K562 (cell line): ENCODE results near the gene MID1IP1. TPM values are rescaled to one million over a fixed set of nuclear protein-coding genes. Genes with fewer than 3 reads are reported as not detected.

Experiments used
- CSDE1 ChIP-seq, 2 experiments: fragments of 450-650 bp; IDR thresholded peaks; 2 replicates each; pipeline ENCODE4 v1.6.1; 2016; ENCODE audit warnings: mild to moderate bottlenecking in 1 of 2
- EHMT2 ChIP-seq: fragments of 450-650 bp; IDR thresholded peaks from 2 replicates; pipeline ENCODE4 v1.6.1; 2018; ENCODE audit warnings: antibody characterized with exemption
- EP300 ChIP-seq: IDR thresholded peaks from 2 replicates; pipeline ENCODE4 v1.6.1; 2012; ENCODE audit warnings: low read length, improper control_type of control experiment
- HLTF ChIP-seq: fragments of 450-650 bp; IDR thresholded peaks from 2 replicates; pipeline ENCODE4 v1.6.1; 2016
- HOXB6 ChIP-seq: fragments of 250-450 bp; sonication (Bioruptor Pico); IDR thresholded peaks from 2 replicates; pipeline ENCODE4 v1.5.1; 2022; ENCODE audit warnings: mild to moderate bottlenecking, borderline replicate concordance
- PTRF ChIP-seq: fragments of 450-650 bp; IDR thresholded peaks from 2 replicates; pipeline ENCODE4 v1.6.1; 2016; ENCODE audit warnings: mild to moderate bottlenecking, missing genetic modification characterization, missing compliant biosample characterization
- SIRT6 ChIP-seq: IDR thresholded peaks from one replicate; pipeline ENCODE4 v1.6.1; 2012; ENCODE audit warnings: low read depth, mild to moderate bottlenecking, control low read depth, inconsistent platforms, low read length, moderate library complexity
- ZNF41 ChIP-seq: fragments of 250-450 bp; sonication (Bioruptor Pico); conservative IDR thresholded peaks from 2 replicates; pipeline ENCODE4 v1.4.0; 2020; ENCODE audit warnings: mild to moderate bottlenecking
- polyA plus RNA-seq, 8 experiments: library from polyadenylated mRNA; depleted of rRNA in 4 of 8; stranded (reverse) in 5 of 8; unstranded in 3 of 8; fragments of >200 nt; fragmentation: Nextera tagmentation in 2 of 8; fragmentation: Illumina TruSeq in 1 of 8; extraction: Ambion mirVana in 2 of 8; extraction: Trizol in 1 of 8; gene quantifications; 2 replicates each; pipeline versions ENCODE4 v1.2.1 to v1.2.3, GENCODE V29; 2011 to 2014; ENCODE audit warnings: inconsistent platforms in 1 of 8, missing spikeins in 1 of 8
- total RNA-seq, 7 experiments: library from RNA; depleted of rRNA in 6 of 7; stranded (reverse); fragments of >200 nt in 6 of 7; fragmentation: Illumina TruSeq in 2 of 7; extraction: Trizol in 2 of 7; gene quantifications; 2 replicates each; pipeline versions ENCODE4 v1.2.1 to v1.2.3, GENCODE V29; 2011 to 2021; ENCODE audit warnings: low replicate concordance in 1 of 7
- TF ChIP-seq, protein P1 (sequence below): IDR thresholded peaks from 2 replicates; pipeline ENCODE4 v1.6.1; 2014; ENCODE audit warnings: antibody characterized with exemption
- TF ChIP-seq, protein P2 (sequence below): fragments of 250-450 bp; sonication (Bioruptor Pico); IDR thresholded peaks from 2 replicates; pipeline ENCODE4 v1.4.0; 2020; ENCODE audit warnings: mild to moderate bottlenecking, moderate library complexity
- TF ChIP-seq, protein P3 (sequence below): fragments of 450-650 bp; conservative IDR thresholded peaks from 2 replicates; pipeline ENCODE4 v1.6.1; 2016; ENCODE audit warnings: missing genetic modification characterization, low read depth, mild to moderate bottlenecking, missing compliant biosample characterization, moderate library complexity
- TF ChIP-seq, protein P4 (sequence below): fragments of 450-650 bp; formaldehyde crosslinking; conservative IDR thresholded peaks from 2 replicates; pipeline ENCODE4 v1.4.0; 2022; ENCODE audit warnings: mild to moderate bottlenecking, missing genetic modification characterization
- TF ChIP-seq, protein P5 (sequence below), 2 experiments: fragments of 450-650 bp; formaldehyde crosslinking in 1 of 2; IDR thresholded peaks; 2 replicates each; pipeline versions ENCODE4 v1.4.0 to v1.6.1; 2014 to 2020; ENCODE audit warnings: mild to moderate bottlenecking in 2 of 2, borderline replicate concordance in 1 of 2, low read depth in 1 of 2

The MID1IP1 gene
- total and polyA plus RNA-seq, 9 of the 15 experiments (the other 6 are each of a cell fraction or from before 2014, with no cell fraction given) = 0.51 to 102 (median 27.5) TPM

DNA sequence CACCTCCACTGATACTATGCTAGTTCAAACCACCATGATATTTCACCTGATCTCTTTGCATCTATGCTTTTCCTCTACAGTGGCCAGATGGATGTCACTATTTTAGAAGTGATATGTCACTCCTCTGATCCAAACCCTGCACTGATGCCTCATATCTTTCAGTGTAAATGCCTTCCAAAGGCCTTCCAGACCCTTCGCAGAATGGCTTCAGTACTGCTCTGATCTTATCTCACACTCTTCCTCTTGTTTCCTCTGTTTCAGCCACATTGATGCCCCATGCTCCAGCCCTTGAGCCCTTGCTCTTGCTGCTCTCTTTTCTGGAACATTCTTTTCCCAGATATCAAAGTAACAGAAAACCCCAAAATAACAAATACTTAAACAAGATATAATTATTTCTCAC, 17.9 kb downstream of the MID1IP1 start (continued):
- TF ChIP-seq HOXB6 (CRISPR knock-in tag) (no peak), HLTF (no peak), EP300 (no peak), SIRT6 (no peak), EHMT2 (no peak), CSDE1 (IDR thresholded peaks at IDR 0.05) (no peak), PTRF (0 out of 2 replicates have a peak, but pooled peaks have one; percentile 29), ZNF41 (peak; percentile 82; the same call in 1 of the 2 replicates)
- TF ChIP-seq, protein P1, sequence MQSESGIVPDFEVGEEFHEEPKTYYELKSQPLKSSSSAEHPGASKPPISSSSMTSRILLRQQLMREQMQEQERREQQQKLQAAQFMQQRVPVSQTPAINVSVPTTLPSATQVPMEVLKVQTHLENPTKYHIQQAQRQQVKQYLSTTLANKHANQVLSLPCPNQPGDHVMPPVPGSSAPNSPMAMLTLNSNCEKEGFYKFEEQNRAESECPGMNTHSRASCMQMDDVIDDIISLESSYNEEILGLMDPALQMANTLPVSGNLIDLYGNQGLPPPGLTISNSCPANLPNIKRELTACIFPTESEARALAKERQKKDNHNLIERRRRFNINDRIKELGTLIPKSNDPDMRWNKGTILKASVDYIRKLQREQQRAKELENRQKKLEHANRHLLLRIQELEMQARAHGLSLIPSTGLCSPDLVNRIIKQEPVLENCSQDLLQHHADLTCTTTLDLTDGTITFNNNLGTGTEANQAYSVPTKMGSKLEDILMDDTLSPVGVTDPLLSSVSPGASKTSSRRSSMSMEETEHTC = no peak
- TF ChIP-seq, protein P2, sequence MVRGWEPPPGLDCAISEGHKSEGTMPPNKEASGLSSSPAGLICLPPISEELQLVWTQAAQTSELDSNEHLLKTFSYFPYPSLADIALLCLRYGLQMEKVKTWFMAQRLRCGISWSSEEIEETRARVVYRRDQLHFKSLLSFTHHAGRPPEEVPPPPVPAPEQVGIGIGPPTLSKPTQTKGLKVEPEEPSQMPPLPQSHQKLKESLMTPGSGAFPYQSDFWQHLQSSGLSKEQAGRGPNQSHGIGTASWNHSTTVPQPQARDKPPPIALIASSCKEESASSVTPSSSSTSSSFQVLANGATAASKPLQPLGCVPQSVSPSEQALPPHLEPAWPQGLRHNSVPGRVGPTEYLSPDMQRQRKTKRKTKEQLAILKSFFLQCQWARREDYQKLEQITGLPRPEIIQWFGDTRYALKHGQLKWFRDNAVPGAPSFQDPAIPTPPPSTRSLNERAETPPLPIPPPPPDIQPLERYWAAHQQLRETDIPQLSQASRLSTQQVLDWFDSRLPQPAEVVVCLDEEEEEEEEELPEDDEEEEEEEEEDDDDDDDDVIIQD (CRISPR knock-in tag) = no peak
- TF ChIP-seq, protein P3, sequence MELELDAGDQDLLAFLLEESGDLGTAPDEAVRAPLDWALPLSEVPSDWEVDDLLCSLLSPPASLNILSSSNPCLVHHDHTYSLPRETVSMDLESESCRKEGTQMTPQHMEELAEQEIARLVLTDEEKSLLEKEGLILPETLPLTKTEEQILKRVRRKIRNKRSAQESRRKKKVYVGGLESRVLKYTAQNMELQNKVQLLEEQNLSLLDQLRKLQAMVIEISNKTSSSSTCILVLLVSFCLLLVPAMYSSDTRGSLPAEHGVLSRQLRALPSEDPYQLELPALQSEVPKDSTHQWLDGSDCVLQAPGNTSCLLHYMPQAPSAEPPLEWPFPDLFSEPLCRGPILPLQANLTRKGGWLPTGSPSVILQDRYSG (tag) = 0 out of 2 replicates have a peak, but pooled peaks have one; percentile 39
- TF ChIP-seq, protein P4, sequence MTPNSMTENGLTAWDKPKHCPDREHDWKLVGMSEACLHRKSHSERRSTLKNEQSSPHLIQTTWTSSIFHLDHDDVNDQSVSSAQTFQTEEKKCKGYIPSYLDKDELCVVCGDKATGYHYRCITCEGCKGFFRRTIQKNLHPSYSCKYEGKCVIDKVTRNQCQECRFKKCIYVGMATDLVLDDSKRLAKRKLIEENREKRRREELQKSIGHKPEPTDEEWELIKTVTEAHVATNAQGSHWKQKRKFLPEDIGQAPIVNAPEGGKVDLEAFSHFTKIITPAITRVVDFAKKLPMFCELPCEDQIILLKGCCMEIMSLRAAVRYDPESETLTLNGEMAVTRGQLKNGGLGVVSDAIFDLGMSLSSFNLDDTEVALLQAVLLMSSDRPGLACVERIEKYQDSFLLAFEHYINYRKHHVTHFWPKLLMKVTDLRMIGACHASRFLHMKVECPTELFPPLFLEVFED (CRISPR knock-in tag) = no peak
- TF ChIP-seq, protein P5, sequence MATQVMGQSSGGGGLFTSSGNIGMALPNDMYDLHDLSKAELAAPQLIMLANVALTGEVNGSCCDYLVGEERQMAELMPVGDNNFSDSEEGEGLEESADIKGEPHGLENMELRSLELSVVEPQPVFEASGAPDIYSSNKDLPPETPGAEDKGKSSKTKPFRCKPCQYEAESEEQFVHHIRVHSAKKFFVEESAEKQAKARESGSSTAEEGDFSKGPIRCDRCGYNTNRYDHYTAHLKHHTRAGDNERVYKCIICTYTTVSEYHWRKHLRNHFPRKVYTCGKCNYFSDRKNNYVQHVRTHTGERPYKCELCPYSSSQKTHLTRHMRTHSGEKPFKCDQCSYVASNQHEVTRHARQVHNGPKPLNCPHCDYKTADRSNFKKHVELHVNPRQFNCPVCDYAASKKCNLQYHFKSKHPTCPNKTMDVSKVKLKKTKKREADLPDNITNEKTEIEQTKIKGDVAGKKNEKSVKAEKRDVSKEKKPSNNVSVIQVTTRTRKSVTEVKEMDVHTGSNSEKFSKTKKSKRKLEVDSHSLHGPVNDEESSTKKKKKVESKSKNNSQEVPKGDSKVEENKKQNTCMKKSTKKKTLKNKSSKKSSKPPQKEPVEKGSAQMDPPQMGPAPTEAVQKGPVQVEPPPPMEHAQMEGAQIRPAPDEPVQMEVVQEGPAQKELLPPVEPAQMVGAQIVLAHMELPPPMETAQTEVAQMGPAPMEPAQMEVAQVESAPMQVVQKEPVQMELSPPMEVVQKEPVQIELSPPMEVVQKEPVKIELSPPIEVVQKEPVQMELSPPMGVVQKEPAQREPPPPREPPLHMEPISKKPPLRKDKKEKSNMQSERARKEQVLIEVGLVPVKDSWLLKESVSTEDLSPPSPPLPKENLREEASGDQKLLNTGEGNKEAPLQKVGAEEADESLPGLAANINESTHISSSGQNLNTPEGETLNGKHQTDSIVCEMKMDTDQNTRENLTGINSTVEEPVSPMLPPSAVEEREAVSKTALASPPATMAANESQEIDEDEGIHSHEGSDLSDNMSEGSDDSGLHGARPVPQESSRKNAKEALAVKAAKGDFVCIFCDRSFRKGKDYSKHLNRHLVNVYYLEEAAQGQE (IDR thresholded peaks at IDR 0.05; ENCODE audit: borderline replicate concordance) = no peak
- TF ChIP-seq, protein P5 (CRISPR knock-in tag; IDR thresholded peaks at IDR 0.05; ENCODE audit: low read depth) = no peak
